ENCODE data around the gene TYW1B.
"Not testable (repeated sequence)": the region's sequence is repeated elsewhere in the genome, so short reads cannot be mapped to it uniquely, and the experiment has no call there.

Gene TYW1B

GRCh38 chr7:72751378-72751777 is 76.6 kb downstream of the TYW1B start:
- DNase-seq = no peak

DNA sequence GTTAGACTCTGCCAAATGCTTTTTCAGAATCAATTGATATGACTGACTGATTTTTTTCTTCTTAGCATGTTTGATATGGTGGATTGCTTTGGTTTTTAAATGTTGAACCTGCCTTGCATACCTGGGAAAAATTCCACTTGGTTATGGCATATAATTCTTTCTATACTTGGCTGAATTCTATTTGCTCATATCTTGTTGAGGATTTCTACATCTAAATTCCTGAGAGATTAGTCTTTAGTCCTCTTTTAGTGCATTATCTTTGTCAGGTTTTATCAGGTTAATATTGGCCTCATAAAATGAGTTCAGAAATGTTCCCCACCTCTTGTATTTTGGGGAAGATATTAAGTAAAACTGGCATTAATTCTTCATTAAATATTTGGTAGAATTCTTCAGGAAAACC is 79.4 kb downstream of the TYW1B start:
- DNase-seq = not testable (repeated sequence)

GRCh38 chr7:72744244-72744926 is 83.6 kb downstream of the TYW1B start:
- DNase-seq = not testable (repeated sequence)

- DNase-seq = not testable (repeated sequence)
These were observed 84.2 kb downstream of the TYW1B start for GRCh38 chr7:72743801-72744200.

DNA sequence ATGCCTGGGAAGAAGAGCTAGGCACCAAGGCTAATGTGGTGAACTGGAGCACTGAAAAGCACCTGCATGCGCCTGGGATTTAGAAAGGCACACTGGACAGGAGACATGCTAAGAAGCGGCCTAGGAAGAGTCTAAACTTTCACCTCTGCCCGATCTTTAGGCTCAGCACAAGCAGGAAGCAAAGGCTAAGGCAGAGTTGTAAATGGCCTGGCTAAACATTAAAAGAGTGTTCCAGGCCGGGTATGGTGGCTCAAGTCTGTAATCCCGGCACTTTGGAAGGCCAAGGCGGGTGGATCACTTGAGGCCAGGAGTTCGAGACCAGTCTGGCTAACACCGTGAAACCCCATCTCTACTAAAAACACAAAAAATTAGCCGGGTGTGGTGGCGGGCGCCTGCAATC is 88.3 kb downstream of the TYW1B start:
- DNase-seq = not testable (repeated sequence)

DNA sequence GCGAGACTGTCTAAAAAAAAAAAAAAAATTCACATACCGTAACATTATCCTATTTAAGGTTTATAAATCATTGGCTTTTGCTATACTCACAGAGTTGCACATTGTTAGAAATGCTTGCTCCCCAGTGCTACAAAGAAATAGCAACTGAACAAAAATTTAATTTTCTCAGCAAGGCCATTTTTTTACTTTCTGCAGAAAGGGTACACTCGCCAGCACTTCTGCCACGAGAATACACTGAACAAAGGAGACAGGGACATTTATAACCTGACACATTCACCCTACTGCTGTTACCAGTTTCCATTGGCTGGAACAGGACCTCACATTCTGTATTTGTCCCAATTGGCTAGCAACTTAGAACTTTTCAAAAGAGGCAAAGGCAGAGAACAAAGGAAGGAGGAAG is 92.1 kb downstream of the TYW1B start:
- not testable (repeated sequence) for DNase-seq

- DNase-seq = not testable (repeated sequence)
These were observed 97.2 kb downstream of the TYW1B start for GRCh38 chr7:72730815-72731214.

- DNase-seq = not testable (repeated sequence)
These were observed 97.6 kb downstream of the TYW1B start for GRCh38 chr7:72730384-72730783.

DNA sequence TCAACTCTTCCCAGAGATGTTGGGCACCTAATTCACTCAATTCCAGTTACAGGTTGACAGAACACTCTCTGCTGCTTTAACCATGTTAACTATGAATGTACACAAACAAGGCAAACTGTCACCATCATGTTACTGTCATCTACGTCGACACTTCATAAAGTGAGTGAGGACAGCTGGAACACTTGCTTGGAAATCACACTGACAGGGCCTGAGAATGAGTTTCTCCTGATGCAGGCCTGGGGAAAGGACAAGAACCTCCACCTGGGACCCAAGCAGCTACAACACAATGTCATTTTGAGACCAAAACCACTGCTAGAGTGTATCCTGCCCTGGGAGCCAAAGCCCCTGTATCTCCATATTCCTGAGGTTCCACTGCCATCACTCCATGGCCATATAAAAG is 98.9 kb downstream of the TYW1B start:
- DNase-seq = not testable (repeated sequence)

- DNase-seq = not testable (repeated sequence)
These were observed 105.3 kb downstream of the TYW1B start for GRCh38 chr7:72722694-72723093.

- DNase-seq = not testable (repeated sequence)
These were observed 107.1 kb downstream of the TYW1B start for GRCh38 chr7:72720890-72721289.

DNA sequence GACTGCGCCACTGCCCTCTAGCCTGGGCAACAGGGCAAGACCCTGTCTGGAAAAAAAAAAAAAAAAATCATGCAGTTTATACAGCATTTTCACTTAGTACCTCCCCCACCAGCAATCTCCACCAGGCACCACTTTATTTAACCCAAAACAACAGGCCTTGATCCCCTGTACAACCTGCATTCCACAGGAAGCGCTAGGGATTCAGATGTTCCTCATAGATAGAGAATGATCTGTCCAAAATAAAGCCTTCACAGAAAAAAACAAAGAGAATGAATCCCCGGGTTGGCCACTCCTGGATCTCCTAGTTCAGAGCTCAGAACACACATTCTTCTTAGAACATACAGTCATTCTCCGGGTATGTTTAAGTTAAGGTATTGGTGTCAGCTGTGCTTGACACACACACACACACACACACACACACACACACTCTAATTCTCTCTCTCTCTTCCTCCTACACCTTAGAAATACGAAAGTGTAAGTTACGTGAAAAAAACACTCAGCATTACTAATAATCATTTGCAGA is 110.7 kb downstream of the TYW1B start:
- not testable (repeated sequence) for DNase-seq

DNA sequence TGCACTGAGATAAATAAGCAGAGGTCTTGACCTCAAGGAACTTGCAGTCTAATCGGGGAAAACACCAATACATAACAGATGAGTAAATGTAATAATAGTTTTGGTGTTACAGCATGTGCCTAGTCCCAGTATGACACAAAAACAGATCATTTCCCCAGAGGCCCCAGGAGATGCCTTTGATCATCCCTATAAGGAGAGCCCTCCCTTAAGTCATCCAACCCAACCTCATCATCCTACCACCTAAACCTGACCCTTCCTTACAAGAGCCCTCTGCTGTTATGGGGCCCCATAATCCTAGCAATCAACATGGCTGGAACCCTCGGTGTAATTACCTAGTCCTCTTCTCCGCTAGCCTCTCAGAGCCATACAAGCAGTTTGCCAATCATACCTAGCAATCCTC is 116.1 kb downstream of the TYW1B start:
- not testable (repeated sequence) for DNase-seq

GRCh38 chr7:72710983-72711382 is 117.0 kb downstream of the TYW1B start:
- DNase-seq = no peak

DNA sequence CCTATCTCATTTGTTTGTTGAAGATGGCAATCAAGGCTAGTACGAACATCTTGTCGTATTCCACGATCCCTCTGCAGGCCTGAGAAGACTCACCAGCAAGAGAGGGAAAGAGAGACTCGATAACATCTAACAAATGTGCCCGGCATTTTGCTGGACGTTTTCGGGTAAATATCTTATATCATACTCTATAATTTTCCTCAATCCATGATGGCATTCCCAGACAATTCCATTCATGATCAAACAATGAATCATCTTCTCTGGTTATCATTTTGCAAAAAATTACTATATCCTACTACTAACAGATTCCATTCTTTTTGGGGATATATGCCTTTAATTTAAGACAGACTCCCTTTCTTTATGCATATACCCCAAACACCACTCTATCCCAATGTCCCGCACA is 118.1 kb downstream of the TYW1B start:
- no peak for DNase-seq

DNA sequence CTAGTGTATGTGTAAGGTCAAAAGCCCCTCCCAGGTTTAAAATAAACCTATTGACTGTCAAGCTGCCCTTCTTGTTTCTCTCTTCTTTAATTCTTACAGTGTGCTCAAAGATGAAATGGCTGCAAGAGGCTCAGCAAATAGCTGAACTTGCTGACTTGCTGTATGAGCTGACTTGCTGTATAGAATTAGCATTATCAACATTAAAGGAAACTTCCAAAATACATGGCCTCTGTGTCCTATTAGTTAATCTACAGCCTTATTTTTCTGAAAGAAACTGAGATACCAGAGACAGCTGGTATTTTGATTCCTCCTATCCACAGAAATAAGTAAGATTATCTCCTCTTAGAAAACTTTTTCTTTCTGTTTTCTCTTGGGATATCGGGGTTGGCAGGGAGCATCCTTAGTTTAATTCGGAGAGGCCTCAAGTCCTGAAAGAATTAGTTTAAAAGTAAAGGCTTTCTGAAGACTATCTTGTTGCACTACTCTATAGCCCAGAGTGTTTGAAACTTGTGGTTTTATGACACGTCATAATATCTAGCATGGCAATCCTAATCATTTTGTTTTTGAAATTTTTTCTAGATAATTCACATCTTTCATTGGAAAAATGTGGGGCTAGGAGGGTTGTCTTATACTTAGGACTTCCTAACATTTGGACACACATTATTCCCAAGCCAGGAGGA is 119.5 kb downstream of the TYW1B start:
- DNase-seq = not testable (repeated sequence)

GRCh38 chr7:72706521-72706920 is 121.5 kb downstream of the TYW1B start:
- DNase-seq = no peak

DNA sequence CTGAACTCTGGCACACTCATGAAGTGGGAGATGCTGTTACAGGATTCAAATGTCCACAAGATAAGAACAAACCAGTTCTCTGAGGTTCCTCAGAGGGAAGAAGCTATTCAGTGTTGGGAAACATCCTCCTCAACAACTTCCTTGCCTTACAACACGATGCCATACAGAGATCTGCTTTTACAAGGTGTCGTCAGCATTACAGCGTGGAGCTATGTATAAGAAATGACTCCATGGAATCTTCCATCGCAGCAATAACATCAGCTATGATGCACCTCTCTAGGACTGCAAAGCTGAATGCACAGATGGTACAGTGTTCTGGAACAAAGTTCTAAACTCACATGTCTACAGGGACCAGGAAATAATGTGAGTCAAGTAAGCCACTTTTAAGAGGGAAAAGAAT is 122.3 kb downstream of the TYW1B start:
- DNase-seq = not testable (repeated sequence)

GRCh38 chr7:72704894-72705293 is 123.1 kb downstream of the TYW1B start:
- DNase-seq = no peak

DNA sequence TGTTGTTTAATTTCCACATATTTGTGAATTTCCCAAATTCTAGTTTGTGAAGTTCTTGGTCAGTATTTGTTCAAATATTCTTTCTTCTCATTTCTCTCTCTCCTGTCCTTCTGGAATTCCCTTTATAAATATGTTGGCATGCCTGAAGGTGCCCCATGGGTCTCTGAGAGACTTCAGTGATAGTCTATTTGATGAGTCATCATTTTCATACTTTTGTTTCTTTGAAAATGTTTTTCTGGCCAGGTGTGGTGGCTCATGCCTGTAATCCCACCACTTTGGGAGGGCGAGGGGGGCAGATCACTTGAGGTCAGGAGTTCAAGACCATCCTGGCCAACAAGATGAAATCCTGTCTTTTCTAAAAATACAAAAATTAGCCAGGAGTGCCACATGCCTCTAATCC is 127.5 kb downstream of the TYW1B start:
- DNase-seq = not testable (repeated sequence)

- not testable (repeated sequence) for DNase-seq
These were observed 130.9 kb downstream of the TYW1B start for GRCh38 chr7:72697066-72697465.

GRCh38 chr7:72696643-72697042 is 131.4 kb downstream of the TYW1B start:
- not testable (repeated sequence) for DNase-seq

GRCh38 chr7:72695482-72695881 is 132.5 kb downstream of the TYW1B start:
- not testable (repeated sequence) for DNase-seq

- DNase-seq = not testable (repeated sequence)
These were observed 136.6 kb downstream of the TYW1B start for GRCh38 chr7:72691442-72691841.

All from activated CD4-positive, alpha-beta T cell treated with anti-CD3 and anti-CD28 coated beads for 48 hours (primary cell).